ENCODE results near the gene RTP1.

RTP1 gene

GRCh38 chr3:187242435-187242834 is 45.1 kb downstream of the RTP1 start:
- no peak for DNase-seq (ENCODE audit: low read depth)

- DNase-seq (ENCODE audit: low read depth) = no peak
Observed at GRCh38 chr3:187242900-187243299, 45.6 kb downstream of the RTP1 start.

- DNase-seq (ENCODE audit: low read depth) = no peak
Observed at GRCh38 chr3:187243933-187244524, 46.7 kb downstream of the RTP1 start.

GRCh38 chr3:187247398-187247797 is 50.1 kb downstream of the RTP1 start:
- no peak for DNase-seq (ENCODE audit: low read depth)

Measured in activated T-cell treated with anti-CD3 and anti-CD28 coated beads for 1 hour (primary cell).